Prostate gland (tissue), 2 donors: ENCODE data around the gene PMFBP1. TPM values are rescaled to one million over a fixed set of nuclear protein-coding genes. Genes with fewer than 3 reads are reported as not detected.

Experiments used
- DNase-seq: peaks from one replicate; pipeline ENCODE4 v3.0.0-alpha.2; 2019; ENCODE audit warnings: low spot score
- H3K27ac ChIP-seq, 2 donors: fragments of 200-600 bp; sonication (generic); 2 replicates each; pipeline ENCODE4 v1.5.1; 2017 to 2019
- H3K27me3 ChIP-seq: fragments of 200-600 bp; sonication (generic); replicated peaks from 2 replicates; pipeline ENCODE4 v1.5.1; 2019; ENCODE audit not compliant: insufficient read depth
- H3K36me3 ChIP-seq, 2 donors: fragments of 200-600 bp; sonication (generic); 1 replicate in 1 of 2; 2 replicates in 1 of 2; pipeline versions ENCODE4 v1.5.1 to v1.8.1; 2017 to 2019
- H3K4me1 ChIP-seq: fragments of 200-600 bp; sonication (generic); replicated peaks from 2 replicates; pipeline ENCODE4 v1.5.1; 2019
- H3K4me3 ChIP-seq, 2 donors: fragments of 200-600 bp; sonication (generic); 2 replicates each; pipeline ENCODE4 v1.5.1; 2017 to 2019
- H3K9me3 ChIP-seq: fragments of 200-600 bp; sonication (generic); 2 replicates; pipeline ENCODE4 v1.5.1; 2017
- POLR2A ChIP-seq: fragments of 450-650 bp; IDR thresholded peaks from one replicate; pipeline ENCODE4 v1.6.1; 2016; ENCODE audit warnings: antibody characterized with exemption, mild to moderate bottlenecking
- POLR2AphosphoS5 ChIP-seq: sonication (generic); formaldehyde crosslinking; IDR thresholded peaks from one replicate; pipeline ENCODE4 v1.6.1; 2017; ENCODE audit warnings: antibody characterized with exemption
- WGBS: methylation state at CpG from one replicate; pipeline ENCODE4 v1.1.5; 2018; 5-methylcytosine and 5-hydroxymethylcytosine counted together
- intact Hi-C: fragments of 100-400 bp; cut with DNase I; formaldehyde crosslinking; loops from one replicate; pipeline ENCODE4 v1.14.2; 2022
- total RNA-seq, 2 donors: library from RNA; depleted of rRNA; stranded (reverse); fragments of >200 nt; gene quantifications; one replicate each; pipeline ENCODE4 v1.1.0, GENCODE V29; 2016
- TF ChIP-seq, protein P1 (sequence below), 4 experiments: fragments of 200-600 bp in 2 of 4; fragments of 450-650 bp in 2 of 4; sonication (generic) in 2 of 4; IDR thresholded peaks; 1 replicate in 3 of 4; 2 replicates in 1 of 4; pipeline ENCODE4 v1.5.1; 2016 to 2019; ENCODE audit warnings: antibody characterized with exemption in 4 of 4, mild to moderate bottlenecking in 2 of 4, moderate library complexity in 2 of 4

The PMFBP1 gene
- total RNA-seq, 2 donors from 2014 or later = 1.7 to 5.2 TPM

DNA sequence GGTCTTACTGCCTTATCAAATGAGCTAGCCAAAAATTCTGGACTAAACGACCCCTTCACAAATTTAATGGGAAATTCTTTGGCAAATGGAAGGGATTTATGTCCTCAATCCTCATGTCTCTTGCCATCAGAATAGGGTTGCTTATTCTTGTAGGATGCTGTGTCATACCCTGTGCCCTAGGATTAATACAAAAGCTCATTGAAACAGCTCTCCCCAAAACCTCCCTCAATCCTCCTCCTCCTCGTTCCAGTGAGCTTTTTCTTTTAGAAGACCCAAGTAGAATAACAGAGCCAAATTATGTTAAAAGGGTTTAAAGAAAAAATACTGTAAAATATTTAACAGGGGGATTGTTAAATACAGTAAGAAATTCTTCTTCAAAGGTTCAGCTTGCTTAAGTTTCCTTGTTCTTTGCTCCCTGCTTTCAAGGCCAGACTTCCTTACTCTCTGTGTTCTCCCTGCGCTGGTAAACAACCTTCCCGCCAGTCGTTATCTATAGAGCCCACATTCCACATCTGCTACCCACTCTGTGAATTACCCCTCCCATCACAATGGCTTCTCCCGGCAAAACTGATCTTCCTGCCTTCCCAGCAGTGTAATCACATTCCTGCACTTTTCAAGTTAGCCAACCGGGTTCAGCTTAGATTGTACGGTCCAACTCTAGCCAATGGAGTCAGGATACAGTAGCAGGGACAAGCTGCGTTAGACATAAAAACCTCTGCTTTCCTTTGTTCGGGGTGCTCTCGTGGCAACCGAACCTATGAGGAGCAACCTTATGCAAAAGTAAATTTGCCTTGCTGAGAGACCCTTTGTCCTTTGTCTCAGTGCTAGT, 99.2 kb downstream of the PMFBP1 start:
- WGBS = 45% methylated on average over 12 of the region's 12 CpGs
- DNase-seq = no peak
- Histone ChIP-seq H3K36me3 (no peaks in the 10 kb centered on the region), H3K4me3 (no peak overlapping the region), H3K27me3 (no peaks in the 10 kb centered on the region), H3K4me1 (no peaks in the 10 kb centered on the region), H3K9me3 (no peaks in the 10 kb centered on the region), H3K27ac (no peak overlapping the region)
- TF ChIP-seq POLR2AphosphoS5 = no peak
- TF ChIP-seq, protein P1, sequence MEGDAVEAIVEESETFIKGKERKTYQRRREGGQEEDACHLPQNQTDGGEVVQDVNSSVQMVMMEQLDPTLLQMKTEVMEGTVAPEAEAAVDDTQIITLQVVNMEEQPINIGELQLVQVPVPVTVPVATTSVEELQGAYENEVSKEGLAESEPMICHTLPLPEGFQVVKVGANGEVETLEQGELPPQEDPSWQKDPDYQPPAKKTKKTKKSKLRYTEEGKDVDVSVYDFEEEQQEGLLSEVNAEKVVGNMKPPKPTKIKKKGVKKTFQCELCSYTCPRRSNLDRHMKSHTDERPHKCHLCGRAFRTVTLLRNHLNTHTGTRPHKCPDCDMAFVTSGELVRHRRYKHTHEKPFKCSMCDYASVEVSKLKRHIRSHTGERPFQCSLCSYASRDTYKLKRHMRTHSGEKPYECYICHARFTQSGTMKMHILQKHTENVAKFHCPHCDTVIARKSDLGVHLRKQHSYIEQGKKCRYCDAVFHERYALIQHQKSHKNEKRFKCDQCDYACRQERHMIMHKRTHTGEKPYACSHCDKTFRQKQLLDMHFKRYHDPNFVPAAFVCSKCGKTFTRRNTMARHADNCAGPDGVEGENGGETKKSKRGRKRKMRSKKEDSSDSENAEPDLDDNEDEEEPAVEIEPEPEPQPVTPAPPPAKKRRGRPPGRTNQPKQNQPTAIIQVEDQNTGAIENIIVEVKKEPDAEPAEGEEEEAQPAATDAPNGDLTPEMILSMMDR (IDR thresholded peaks at IDR 0.05) = no peak
- no peak for TF ChIP-seq POLR2A
- intact Hi-C loops = no loop called here

Other genes starting within 250 kb of the PMFBP1 start
- under 1 TPM; 0.36 to 0.40 TPM for gene PKD1L3, start 171.8 kb downstream of the PMFBP1 start, total RNA-seq
- 1 to 10 TPM; 4.4 to 7.7 TPM for gene DHODH, start 163.4 kb downstream of the PMFBP1 start, total RNA-seq
- 1 to 10 TPM; 2.5 to 3.1 TPM for gene HP, start 117.7 kb downstream of the PMFBP1 start, total RNA-seq
- gene HPR, start 108.9 kb downstream of the PMFBP1 start, total RNA-seq = 1 to 10 TPM in 1 of 2 donors, not detected in 1; 5.3 TPM
- gene TXNL4B, start 78.5 kb downstream of the PMFBP1 start, total RNA-seq = 10 to 100 TPM; 14.1 to 36.2 TPM
- 10 to 100 TPM; 61.9 to 63.9 TPM for gene DHX38, start 78.3 kb downstream of the PMFBP1 start, total RNA-seq